ENCODE measurements around the gene ZNF311. TPM values are rescaled to one million over a fixed set of nuclear protein-coding genes. Genes with fewer than 3 reads are reported as not detected.
A peak's percentile ranks its signal among the peaks of the same experiment; 100 is the strongest.

Gene ZNF311
- total and polyA plus RNA-seq, 9 of the 15 experiments (the other 6 are each of a cell fraction or from before 2014, with no cell fraction given): 5.1 to 10.0 (median 7.5) TPM

- TF ChIP-seq, protein P1, sequence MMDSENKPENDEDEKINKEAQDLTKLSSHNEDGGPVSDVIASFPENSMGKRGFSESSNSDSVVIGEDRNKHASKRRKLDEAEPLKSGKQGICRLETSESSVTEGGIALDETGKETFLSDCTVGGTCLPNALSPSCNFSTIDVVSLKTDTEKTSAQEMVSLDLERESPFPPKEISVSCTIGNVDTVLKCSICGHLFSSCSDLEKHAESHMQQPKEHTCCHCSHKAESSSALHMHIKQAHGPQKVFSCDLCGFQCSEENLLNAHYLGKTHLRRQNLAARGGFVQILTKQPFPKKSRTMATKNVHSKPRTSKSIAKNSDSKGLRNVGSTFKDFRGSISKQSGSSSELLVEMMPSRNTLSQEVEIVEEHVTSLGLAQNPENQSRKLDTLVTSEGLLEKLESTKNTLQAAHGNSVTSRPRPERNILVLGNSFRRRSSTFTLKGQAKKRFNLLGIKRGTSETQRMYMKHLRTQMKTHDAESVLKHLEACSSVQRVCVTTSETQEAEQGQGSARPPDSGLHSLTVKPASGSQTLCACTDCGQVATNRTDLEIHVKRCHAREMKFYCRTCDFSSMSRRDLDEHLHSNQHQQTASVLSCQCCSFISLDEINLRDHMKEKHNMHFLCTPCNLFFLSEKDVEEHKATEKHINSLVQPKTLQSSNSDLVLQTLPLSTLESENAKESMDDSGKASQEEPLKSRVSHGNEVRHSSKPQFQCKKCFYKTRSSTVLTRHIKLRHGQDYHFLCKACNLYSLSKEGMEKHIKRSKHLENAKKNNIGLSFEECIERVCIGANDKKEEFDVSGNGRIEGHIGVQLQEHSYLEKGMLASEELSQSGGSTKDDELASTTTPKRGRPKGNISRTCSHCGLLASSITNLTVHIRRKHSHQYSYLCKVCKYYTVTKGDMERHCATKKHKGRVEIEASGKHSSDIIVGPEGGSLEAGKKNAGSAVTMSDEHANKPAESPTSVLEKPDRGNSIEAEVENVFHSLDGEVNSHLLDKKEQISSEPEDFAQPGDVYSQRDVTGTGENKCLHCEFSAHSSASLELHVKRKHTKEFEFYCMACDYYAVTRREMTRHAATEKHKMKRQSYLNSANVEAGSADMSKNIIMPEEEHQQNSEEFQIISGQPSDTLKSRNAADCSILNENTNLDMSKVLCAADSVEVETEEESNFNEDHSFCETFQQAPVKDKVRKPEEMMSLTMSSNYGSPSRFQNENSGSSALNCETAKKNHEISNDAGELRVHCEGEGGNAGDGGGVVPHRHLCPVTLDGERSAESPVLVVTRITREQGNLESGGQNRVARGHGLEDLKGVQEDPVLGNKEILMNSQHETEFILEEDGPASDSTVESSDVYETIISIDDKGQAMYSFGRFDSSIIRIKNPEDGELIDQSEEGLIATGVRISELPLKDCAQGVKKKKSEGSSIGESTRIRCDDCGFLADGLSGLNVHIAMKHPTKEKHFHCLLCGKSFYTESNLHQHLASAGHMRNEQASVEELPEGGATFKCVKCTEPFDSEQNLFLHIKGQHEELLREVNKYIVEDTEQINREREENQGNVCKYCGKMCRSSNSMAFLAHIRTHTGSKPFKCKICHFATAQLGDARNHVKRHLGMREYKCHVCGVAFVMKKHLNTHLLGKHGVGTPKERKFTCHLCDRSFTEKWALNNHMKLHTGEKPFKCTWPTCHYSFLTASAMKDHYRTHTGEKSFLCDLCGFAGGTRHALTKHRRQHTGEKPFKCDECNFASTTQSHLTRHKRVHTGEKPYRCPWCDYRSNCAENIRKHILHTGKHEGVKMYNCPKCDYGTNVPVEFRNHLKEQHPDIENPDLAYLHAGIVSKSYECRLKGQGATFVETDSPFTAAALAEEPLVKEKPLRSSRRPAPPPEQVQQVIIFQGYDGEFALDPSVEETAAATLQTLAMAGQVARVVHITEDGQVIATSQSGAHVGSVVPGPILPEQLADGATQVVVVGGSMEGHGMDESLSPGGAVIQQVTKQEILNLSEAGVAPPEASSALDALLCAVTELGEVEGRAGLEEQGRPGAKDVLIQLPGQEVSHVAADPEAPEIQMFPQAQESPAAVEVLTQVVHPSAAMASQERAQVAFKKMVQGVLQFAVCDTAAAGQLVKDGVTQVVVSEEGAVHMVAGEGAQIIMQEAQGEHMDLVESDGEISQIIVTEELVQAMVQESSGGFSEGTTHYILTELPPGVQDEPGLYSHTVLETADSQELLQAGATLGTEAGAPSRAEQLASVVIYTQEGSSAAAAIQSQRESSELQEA (IDR thresholded peaks at IDR 0.05; ENCODE audit: low read depth): peak; percentile 76
- TF ChIP-seq TFAM (CRISPR knock-in tag; conservative IDR thresholded peaks at IDR 0.05): no peak
- TF ChIP-seq ZNF79 (CRISPR knock-in tag; IDR thresholded peaks at IDR 0.05; ENCODE audit: low read depth): no peak
- TF ChIP-seq ZBED1 (IDR thresholded peaks at IDR 0.05): no peak; the same call in 1 of the 2 replicates
- TF ChIP-seq, protein P2, sequence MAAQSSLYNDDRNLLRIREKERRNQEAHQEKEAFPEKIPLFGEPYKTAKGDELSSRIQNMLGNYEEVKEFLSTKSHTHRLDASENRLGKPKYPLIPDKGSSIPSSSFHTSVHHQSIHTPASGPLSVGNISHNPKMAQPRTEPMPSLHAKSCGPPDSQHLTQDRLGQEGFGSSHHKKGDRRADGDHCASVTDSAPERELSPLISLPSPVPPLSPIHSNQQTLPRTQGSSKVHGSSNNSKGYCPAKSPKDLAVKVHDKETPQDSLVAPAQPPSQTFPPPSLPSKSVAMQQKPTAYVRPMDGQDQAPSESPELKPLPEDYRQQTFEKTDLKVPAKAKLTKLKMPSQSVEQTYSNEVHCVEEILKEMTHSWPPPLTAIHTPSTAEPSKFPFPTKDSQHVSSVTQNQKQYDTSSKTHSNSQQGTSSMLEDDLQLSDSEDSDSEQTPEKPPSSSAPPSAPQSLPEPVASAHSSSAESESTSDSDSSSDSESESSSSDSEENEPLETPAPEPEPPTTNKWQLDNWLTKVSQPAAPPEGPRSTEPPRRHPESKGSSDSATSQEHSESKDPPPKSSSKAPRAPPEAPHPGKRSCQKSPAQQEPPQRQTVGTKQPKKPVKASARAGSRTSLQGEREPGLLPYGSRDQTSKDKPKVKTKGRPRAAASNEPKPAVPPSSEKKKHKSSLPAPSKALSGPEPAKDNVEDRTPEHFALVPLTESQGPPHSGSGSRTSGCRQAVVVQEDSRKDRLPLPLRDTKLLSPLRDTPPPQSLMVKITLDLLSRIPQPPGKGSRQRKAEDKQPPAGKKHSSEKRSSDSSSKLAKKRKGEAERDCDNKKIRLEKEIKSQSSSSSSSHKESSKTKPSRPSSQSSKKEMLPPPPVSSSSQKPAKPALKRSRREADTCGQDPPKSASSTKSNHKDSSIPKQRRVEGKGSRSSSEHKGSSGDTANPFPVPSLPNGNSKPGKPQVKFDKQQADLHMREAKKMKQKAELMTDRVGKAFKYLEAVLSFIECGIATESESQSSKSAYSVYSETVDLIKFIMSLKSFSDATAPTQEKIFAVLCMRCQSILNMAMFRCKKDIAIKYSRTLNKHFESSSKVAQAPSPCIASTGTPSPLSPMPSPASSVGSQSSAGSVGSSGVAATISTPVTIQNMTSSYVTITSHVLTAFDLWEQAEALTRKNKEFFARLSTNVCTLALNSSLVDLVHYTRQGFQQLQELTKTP (IDR thresholded peaks at IDR 0.05; ENCODE audit: low read depth in 1 of 2, partially characterized antibody in 2 of 2): peak; percentile 21 to 35
- TF ChIP-seq NELFE (IDR thresholded peaks at IDR 0.05; ENCODE audit: insufficient read depth, insufficient read length): no peak
- peak; percentile 100 for TF ChIP-seq TBP (optimal IDR thresholded peaks at IDR 0.05; ENCODE audit: low read depth, low read length)
- TF ChIP-seq ELF4 (CRISPR knock-in tag; IDR thresholded peaks at IDR 0.05): no peak
- no peak for TF ChIP-seq ARID2 (IDR thresholded peaks at IDR 0.05)
- no peak for TF ChIP-seq CHD4 (IDR thresholded peaks at IDR 0.05; ENCODE audit: insufficient read depth, insufficient replicate concordance, low read depth, low read length, poor library complexity, severe bottlenecking)
- TF ChIP-seq MECOM (CRISPR knock-in tag; IDR thresholded peaks at IDR 0.05): peak; percentile 56; the same call in 1 of the 2 replicates
- TF ChIP-seq NFIC (IDR thresholded peaks at IDR 0.05): peak; percentile 83
- TF ChIP-seq, protein P3, sequence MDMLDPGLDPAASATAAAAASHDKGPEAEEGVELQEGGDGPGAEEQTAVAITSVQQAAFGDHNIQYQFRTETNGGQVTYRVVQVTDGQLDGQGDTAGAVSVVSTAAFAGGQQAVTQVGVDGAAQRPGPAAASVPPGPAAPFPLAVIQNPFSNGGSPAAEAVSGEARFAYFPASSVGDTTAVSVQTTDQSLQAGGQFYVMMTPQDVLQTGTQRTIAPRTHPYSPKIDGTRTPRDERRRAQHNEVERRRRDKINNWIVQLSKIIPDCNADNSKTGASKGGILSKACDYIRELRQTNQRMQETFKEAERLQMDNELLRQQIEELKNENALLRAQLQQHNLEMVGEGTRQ (CRISPR knock-in tag; IDR thresholded peaks at IDR 0.05): no peak
- peak; percentile 7; the same call in 1 of the 2 replicates for TF ChIP-seq FOXM1 (IDR thresholded peaks at IDR 0.05; ENCODE audit: low read depth)
- no peak for TF ChIP-seq FOXM1 (CRISPR knock-in tag; IDR thresholded peaks at IDR 0.05; ENCODE audit: low read depth)
- no peak for TF ChIP-seq SUPT5H (IDR thresholded peaks at IDR 0.05)
- TF ChIP-seq ZNF212 (CRISPR knock-in tag; IDR thresholded peaks at IDR 0.05): no peak
These were observed 52.0 kb downstream of the ZNF311 start (continued) for GRCh38 chr6:28953039-28953584.
